ENCODE data around the gene ATP8A1. TPM values are rescaled to one million over a fixed set of nuclear protein-coding genes. Genes with fewer than 3 reads are reported as not detected.

ATP8A1 gene
- total and polyA plus RNA-seq, 2 of the 8 experiments (the other 6 are each of a cell fraction or from before 2014, with no cell fraction given), result 3.7 to 14.9 TPM

GRCh38 chr4:42478509-42478908 lies 178.4 kb downstream of the ATP8A1 start:
- Histone ChIP-seq H3K14ac (ENCODE audit: insufficient read length) (no peak overlapping the region), H4K20me1 (replicated peaks in 1 of 2; ENCODE audit: control insufficient read depth in 1 of 2, insufficient read depth in 2 of 2, low read length in 2 of 2) (no peaks in the 10 kb centered on the region), H3K79me2 (ENCODE audit: control insufficient read depth in 1 of 2, insufficient read depth in 2 of 2, low read length in 2 of 2) (no peaks in the 10 kb centered on the region), H3K23me2 (ENCODE audit: low read depth, low read length) (no peaks in the 10 kb centered on the region), H3K9ac (replicated peaks in 1 of 4; ENCODE audit: extremely low read depth in 1 of 4, low read depth in 3 of 4, low read length in 3 of 4) (no peak overlapping the region), H2AK5ac (ENCODE audit: low read depth, low read length) (no peak overlapping the region), H3K4ac (replicated peaks; ENCODE audit: insufficient read length, low read depth, low read length) (no peak overlapping the region), H3K56ac (replicated peaks; ENCODE audit: insufficient read length, low read depth, low read length) (no peak overlapping the region), H2AFZ (ENCODE audit: low read length) (no peak overlapping the region), H2BK12ac (ENCODE audit: low read depth, low read length) (no peak overlapping the region), H2BK5ac (ENCODE audit: low read depth, low read length) (no peak overlapping the region), H3K18ac (ENCODE audit: extremely low read depth, low read length) (no peak overlapping the region), H3K27me3 (replicated peaks in 1 of 4; ENCODE audit: control insufficient read depth in 3 of 4, extremely low read depth in 1 of 4, insufficient read depth in 3 of 4, low read length in 3 of 4) (no peaks in the 10 kb centered on the region), H3K27ac (ENCODE audit: low read depth, low read length) (no peak overlapping the region), H2BK120ac (replicated peaks; ENCODE audit: low read depth, low read length) (no peak overlapping the region), H4K8ac (ENCODE audit: extremely low read depth, insufficient read depth, low read length) (no peak overlapping the region), H2BK15ac (ENCODE audit: low read length) (no peak overlapping the region), H3K36me3 (ENCODE audit: control insufficient read depth in 2 of 4, insufficient read depth in 4 of 4, low read length in 3 of 4) (no peaks in the 10 kb centered on the region), H3K79me1 (ENCODE audit: low read depth, low read length) (no peaks in the 10 kb centered on the region; the same call in 1 of the 2 replicates), H3K23ac (ENCODE audit: insufficient read length) (no peak overlapping the region), H3K4me1 (replicated peaks in 1 of 4; ENCODE audit: control insufficient read depth in 3 of 4, insufficient read depth in 4 of 4, low read length in 3 of 4) (peaks cover 0 to 8% (median 1%) of the 10 kb centered on the region in 4 experiments; a peak in 4 of 7 replicates), H2BK20ac (ENCODE audit: low read length) (no peak overlapping the region), H3K9me3 (ENCODE audit: insufficient read depth in 2 of 2, low read depth in 1 of 2, low read length in 1 of 2) (no peaks in the 10 kb centered on the region), H4K91ac (replicated peaks; ENCODE audit: insufficient read length, low read length) (no peak overlapping the region), H3K4me3 (ENCODE audit: extremely low read depth in 1 of 4, insufficient read depth in 2 of 4, low read depth in 3 of 4, low read length in 4 of 4) (no peak overlapping the region), H4K5ac (ENCODE audit: insufficient read length, low read depth, low read length) (no peak overlapping the region), H3K4me2 (ENCODE audit: insufficient read depth in 1 of 2, low read depth in 2 of 2, low read length in 2 of 2) (no peak overlapping the region)
- DNase-seq (ENCODE audit: low read depth in 1 of 2, low spot score in 2 of 2) (no peak), FAIRE-seq (no peak)
- WGBS, 2 experiments (ENCODE audit: extremely low coverage in 1 of 2, insufficient coverage in 1 of 2, insufficient read length in 1 of 2, insufficient replicate concordance in 2 of 2, low coverage in 1 of 2, low lambda C conversion rate in 2 of 2, missing lambda C conversion rate in 1 of 2), result 92% methylated on average over 2 of the region's 2 CpGs; no CpG with 5 or more reads in 1 of the 2 experiments
- POLR2A ChIA-PET (ENCODE audit: partially characterized antibody), result no interaction called here
- CTCF ChIA-PET (ENCODE audit: partially characterized antibody), result interaction anchor here (0.8 to 1.1 kb wide), 2 partner anchors 34 to 42 kb away, joined by 3 read pairs; no protein-coding TSS in a partner anchor
